ENCODE data around the gene SLC2A11.

SLC2A11 gene

GRCh38 chr22:23849009-23850006, 8.4 kb upstream of the SLC2A11 start:
- peak; percentile 89 for DNase-seq (ENCODE audit: low spot score)
- Histone ChIP-seq H2BK120ac (ENCODE audit: low read depth, low read length) (peak overlapping the region; percentile 76), H3K18ac (ENCODE audit: low read length) (peak overlapping the region; percentile 100), H3K79me1 (ENCODE audit: low read depth, low read length) (no peaks in the 10 kb centered on the region), H2BK12ac (ENCODE audit: low read length) (peak overlapping the region; percentile 100), H3K4me3 (ENCODE audit: low read length in 2 of 2) (peak overlapping the region in 1 of 2 donors; percentile 18), H2BK15ac (ENCODE audit: low read length) (peak overlapping the region; percentile 95), H3K4me2 (ENCODE audit: insufficient read depth, low read length, poor library complexity, severe bottlenecking) (peak overlapping the region; percentile 11), H3K27me3 (ENCODE audit: control insufficient read depth in 3 of 3, insufficient read depth in 3 of 3, low read depth in 1 of 3, low read length in 3 of 3) (peaks cover 0 to 4% (median 0%) of the 10 kb centered on the region in 3 experiments), H3K14ac (ENCODE audit: low read length) (peak overlapping the region; percentile 59), H3K27ac (replicated peaks; ENCODE audit: low read length) (no peak overlapping the region), H2AFZ (ENCODE audit: low read length) (peak overlapping the region; percentile 93), H3K36me3 (replicated peaks in 1 of 2; ENCODE audit: control insufficient read depth in 2 of 2, insufficient read depth in 2 of 2, low read length in 2 of 2) (no peaks in the 10 kb centered on the region), H3K23ac (ENCODE audit: low read depth, low read length, poor library complexity) (peak overlapping the region; percentile 45), H2BK5ac (ENCODE audit: low read length) (peak overlapping the region; percentile 97), H4K8ac (ENCODE audit: low read depth, low read length) (peak overlapping the region; percentile 96), H4K91ac (ENCODE audit: low read depth, low read length, poor library complexity) (peak overlapping the region; percentile 31), H3K4me1 (ENCODE audit: control insufficient read depth in 2 of 2, insufficient read depth in 1 of 2, low read depth in 1 of 2, low read length in 2 of 2) (peaks cover 14 to 30% of the 10 kb centered on the region in 2 donors), H3K4ac (ENCODE audit: low read length) (peak overlapping the region; percentile 99), H3K9ac (ENCODE audit: low read depth, low read length, poor library complexity) (no peak overlapping the region), H2AK5ac (ENCODE audit: low read depth, low read length) (peak overlapping the region; percentile 84), H3K9me3 (replicated peaks in 1 of 2; ENCODE audit: control insufficient read depth in 2 of 2, insufficient read depth in 1 of 2, low read depth in 1 of 2, low read length in 2 of 2) (no peaks in the 10 kb centered on the region)
- no CpG with 5 or more reads among the region's 62 CpGs for whole genome bisulfite sequencing, 2 donors (ENCODE audit: extremely low coverage in 2 of 2, insufficient read length in 2 of 2, insufficient replicate concordance in 1 of 2)

- H3K27ac ChIP-seq (replicated peaks; ENCODE audit: low read length): no peak overlapping the region
- H3K23ac ChIP-seq (ENCODE audit: low read depth, low read length, poor library complexity): peak overlapping the region; percentile 16
- peak overlapping the region; percentile 63 for H3K9ac ChIP-seq (ENCODE audit: low read depth, low read length, poor library complexity)
- no peak overlapping the region for H3K4me2 ChIP-seq (ENCODE audit: insufficient read depth, low read length, poor library complexity, severe bottlenecking)
- H2AFZ ChIP-seq (ENCODE audit: low read length): no peak overlapping the region
- H4K8ac ChIP-seq (ENCODE audit: low read depth, low read length): no peak overlapping the region
- H3K27me3 ChIP-seq (ENCODE audit: control insufficient read depth in 3 of 3, insufficient read depth in 3 of 3, low read depth in 1 of 3, low read length in 3 of 3): peaks cover 0 to 4% (median 0%) of the 10 kb centered on the region in 3 experiments
- H3K4me1 ChIP-seq (ENCODE audit: control insufficient read depth in 2 of 2, insufficient read depth in 1 of 2, low read depth in 1 of 2, low read length in 2 of 2): peaks cover 14 to 30% of the 10 kb centered on the region in 2 donors
- H3K4ac ChIP-seq (ENCODE audit: low read length): no peak overlapping the region
- H3K9me3 ChIP-seq (replicated peaks in 1 of 2; ENCODE audit: control insufficient read depth in 2 of 2, insufficient read depth in 1 of 2, low read depth in 1 of 2, low read length in 2 of 2): no peaks in the 10 kb centered on the region
- no peaks in the 10 kb centered on the region for H3K79me1 ChIP-seq (ENCODE audit: low read depth, low read length)
- no peak overlapping the region for H3K18ac ChIP-seq (ENCODE audit: low read length)
- H3K4me3 ChIP-seq (ENCODE audit: low read length in 2 of 2): no peak overlapping the region
- H2BK15ac ChIP-seq (ENCODE audit: low read length): peak overlapping the region; percentile 14
- H2BK120ac ChIP-seq (ENCODE audit: low read depth, low read length): no peak overlapping the region
- DNase-seq (ENCODE audit: low spot score): no peak
- no CpG with 5 or more reads among the region's 16 CpGs for WGBS, 2 donors (ENCODE audit: extremely low coverage in 2 of 2, insufficient read length in 2 of 2, insufficient replicate concordance in 1 of 2)
- no peak overlapping the region for H3K14ac ChIP-seq (ENCODE audit: low read length)
- no peak overlapping the region for H2BK5ac ChIP-seq (ENCODE audit: low read length)
- H2AK5ac ChIP-seq (ENCODE audit: low read depth, low read length): peak overlapping the region; percentile 36
- no peak overlapping the region for H4K91ac ChIP-seq (ENCODE audit: low read depth, low read length, poor library complexity)
- no peaks in the 10 kb centered on the region for H3K36me3 ChIP-seq (replicated peaks in 1 of 2; ENCODE audit: control insufficient read depth in 2 of 2, insufficient read depth in 2 of 2, low read length in 2 of 2)
- no peak overlapping the region for H2BK12ac ChIP-seq (ENCODE audit: low read length)
Observed at GRCh38 chr22:23850136-23850611, 7.5 kb upstream of the SLC2A11 start.

GRCh38 chr22:23856721-23857605, 712 bp upstream of the SLC2A11 start:
- peak overlapping the region; percentile 70 to 84 for H3K4me3 ChIP-seq (ENCODE audit: low read length in 2 of 2)
- H2BK5ac ChIP-seq (ENCODE audit: low read length): peak overlapping the region; percentile 7
- peak overlapping the region; percentile 11 for H2BK15ac ChIP-seq (ENCODE audit: low read length)
- H3K4me1 ChIP-seq (ENCODE audit: control insufficient read depth in 2 of 2, insufficient read depth in 1 of 2, low read depth in 1 of 2, low read length in 2 of 2): peaks cover 0 to 8% of the 10 kb centered on the region in 2 donors
- H3K4me2 ChIP-seq (ENCODE audit: insufficient read depth, low read length, poor library complexity, severe bottlenecking): peak overlapping the region; percentile 89
- H3K4ac ChIP-seq (ENCODE audit: low read length): no peak overlapping the region
- H3K18ac ChIP-seq (ENCODE audit: low read length): peak overlapping the region; percentile 94
- peak overlapping the region; percentile 89 for H3K9ac ChIP-seq (ENCODE audit: low read depth, low read length, poor library complexity)
- WGBS, 2 donors (ENCODE audit: extremely low coverage in 2 of 2, insufficient read length in 2 of 2, insufficient replicate concordance in 1 of 2): no CpG with 5 or more reads among the region's 58 CpGs
- no peak overlapping the region for H3K23ac ChIP-seq (ENCODE audit: low read depth, low read length, poor library complexity)
- H3K9me3 ChIP-seq (replicated peaks in 1 of 2; ENCODE audit: control insufficient read depth in 2 of 2, insufficient read depth in 1 of 2, low read depth in 1 of 2, low read length in 2 of 2): no peaks in the 10 kb centered on the region
- peaks cover 0 to 2% (median 0%) of the 10 kb centered on the region in 3 experiments for H3K27me3 ChIP-seq (ENCODE audit: control insufficient read depth in 3 of 3, insufficient read depth in 3 of 3, low read depth in 1 of 3, low read length in 3 of 3)
- peak; percentile 49 for DNase-seq (ENCODE audit: low spot score)
- H2BK12ac ChIP-seq (ENCODE audit: low read length): no peak overlapping the region
- peaks cover 0 to 1% of the 10 kb centered on the region in 2 donors for H3K36me3 ChIP-seq (replicated peaks in 1 of 2; ENCODE audit: control insufficient read depth in 2 of 2, insufficient read depth in 2 of 2, low read length in 2 of 2)
- peak overlapping the region; percentile 87 for H3K27ac ChIP-seq (replicated peaks; ENCODE audit: low read length)
- no peak overlapping the region for H2AK5ac ChIP-seq (ENCODE audit: low read depth, low read length)
- H2BK120ac ChIP-seq (ENCODE audit: low read depth, low read length): no peak overlapping the region
- H3K79me1 ChIP-seq (ENCODE audit: low read depth, low read length): no peaks in the 10 kb centered on the region
- no peak overlapping the region for H3K14ac ChIP-seq (ENCODE audit: low read length)
- no peak overlapping the region for H4K91ac ChIP-seq (ENCODE audit: low read depth, low read length, poor library complexity)
- no peak overlapping the region for H4K8ac ChIP-seq (ENCODE audit: low read depth, low read length)
- H2AFZ ChIP-seq (ENCODE audit: low read length): peak overlapping the region; percentile 86

Measured in neuronal stem cell (in vitro differentiated cells).